Activated CD8-positive, alpha-beta memory T cell treated with anti-CD3 and anti-CD28 coated beads, Interleukin-2, amount 50 U/mL, for 48 hours (primary cell): ENCODE results near the gene IRF7.

Experiments used
- DNase-seq: peaks from one replicate; pipeline ENCODE4 v3.0.0-alpha.2; 2020

Gene IRF7

GRCh38 chr11:620201-620600, 4.5 kb upstream of the IRF7 start:
- no peak for DNase-seq

- no peak for DNase-seq
Measured at GRCh38 chr11:619628-620050, 3.9 kb upstream of the IRF7 start.

GRCh38 chr11:618856-619627, 3.3 kb upstream of the IRF7 start:
- DNase-seq, result no peak

GRCh38 chr11:617912-618682, 2.3 kb upstream of the IRF7 start:
- DNase-seq, result no peak

- DNase-seq, result no peak
Measured at GRCh38 chr11:617199-617911, 1.6 kb upstream of the IRF7 start.

GRCh38 chr11:616320-617198, 809 bp upstream of the IRF7 start:
- no peak for DNase-seq

- DNase-seq, result peak; percentile 69
Measured at GRCh38 chr11:614623-615503, 887 bp downstream of the IRF7 start.

GRCh38 chr11:614021-614622, 1.6 kb downstream of the IRF7 start:
- no peak for DNase-seq

GRCh38 chr11:613369-613968, 2.3 kb downstream of the IRF7 start:
- DNase-seq, result peak; percentile 86

- no peak for DNase-seq
Measured at GRCh38 chr11:612961-613300, 2.8 kb downstream of the IRF7 start.

- DNase-seq, result no peak
Measured at GRCh38 chr11:612201-612960, 3.4 kb downstream of the IRF7 start.

- DNase-seq, result no peak
Measured at GRCh38 chr11:611001-611996, 4.5 kb downstream of the IRF7 start.

GRCh38 chr11:610146-610801, 5.5 kb downstream of the IRF7 start:
- no peak for DNase-seq

- DNase-seq, result no peak
Measured at GRCh38 chr11:609341-609811, 6.4 kb downstream of the IRF7 start.

- no peak for DNase-seq
Measured at GRCh38 chr11:608791-609251, 6.9 kb downstream of the IRF7 start.

- DNase-seq, result no peak
Measured at GRCh38 chr11:607971-608659, 7.6 kb downstream of the IRF7 start.
